T-cell (primary cell): ENCODE measurements around the gene CDC6. TPM values are rescaled to one million over a fixed set of nuclear protein-coding genes. Genes with fewer than 3 reads are reported as not detected.

Experiments
- ATAC-seq, 4 experiments: fragments of 200-7000 bp in 3 of 4; fragments of 150-1000 bp in 1 of 4; cut with Tn5 transposase; replicated peaks in 1 of 4; 1 replicate in 3 of 4; 2 replicates in 1 of 4; pipeline ENCODE4 v1.10.0; 2021; ENCODE audit warnings: moderate library complexity in 3 of 4, mild to moderate bottlenecking in 2 of 4, moderate number of reproducible peaks in 1 of 4
- CTCF ChIA-PET, 2 donors: fragments of 300-600 bp; sonication (Branson Sonifier 250); formaldehyde crosslinking; loops; one replicate each; lab custom pipeline; 2022; ENCODE audit warnings: antibody characterized with exemption in 2 of 2; lab: Charles Lee
- POLR2A ChIA-PET, 2 donors: fragments of 300-600 bp; sonication (Branson Sonifier 250); formaldehyde crosslinking; loops; one replicate each; lab custom pipeline; 2022; ENCODE audit warnings: antibody characterized with exemption in 2 of 2; lab: Charles Lee
- DNase-seq, 35 experiments: peaks; one replicate each; pipeline versions ENCODE4 v3.0.0 to v3.0.0-alpha.2; 2013 to 2023
- H3K27ac ChIP-seq: one replicate; pipeline ENCODE4 v1.5.1; 2013; ENCODE audit warnings: low read length
- H3K27me3 ChIP-seq, 2 experiments: replicated peaks in 1 of 2; 1 replicate in 1 of 2; 2 replicates in 1 of 2; pipeline versions ENCODE4 v1.6.1 to v1.7.0; 2013; ENCODE audit warnings: low read length in 1 of 2, mixed read lengths in 1 of 2; ENCODE audit not compliant: control insufficient read depth in 2 of 2, insufficient read depth in 2 of 2; ENCODE audit errors: extremely low read depth in 1 of 2
- H3K36me3 ChIP-seq, 2 donors: 1 replicate in 1 of 2; 2 replicates in 1 of 2; pipeline versions ENCODE4 v1.6.1 to v1.7.0; 2013; ENCODE audit warnings: low read length in 1 of 2; ENCODE audit not compliant: control insufficient read depth in 2 of 2, insufficient read depth in 1 of 2; ENCODE audit errors: extremely low read depth in 1 of 2
- H3K4me1 ChIP-seq, 2 experiments: 1 replicate in 1 of 2; 2 replicates in 1 of 2; pipeline versions ENCODE4 v1.6.1 to v1.7.0; 2013; ENCODE audit warnings: low read length in 2 of 2, mixed read lengths in 1 of 2; ENCODE audit not compliant: insufficient read depth in 2 of 2, control insufficient read depth in 1 of 2; ENCODE audit errors: extremely low read depth in 1 of 2
- H3K4me3 ChIP-seq, 2 donors: 1 replicate in 1 of 2; 2 replicates in 1 of 2; pipeline versions ENCODE4 v1.5.1 to v1.7.0; 2013; ENCODE audit warnings: mild to moderate bottlenecking in 2 of 2, low read length in 1 of 2, moderate library complexity in 1 of 2; ENCODE audit not compliant: control insufficient read depth in 1 of 2; ENCODE audit errors: extremely low read depth in 1 of 2
- H3K9me3 ChIP-seq: 2 replicates; pipeline ENCODE4 v1.7.0; 2013
- H3K27ac Mint-ChIP-seq, 2 donors: one replicate each; pipeline ENCODE4 v1.8.0; 2020 to 2021; ENCODE audit warnings: mild to moderate bottlenecking in 2 of 2, mixed read lengths in 2 of 2
- H3K27me3 Mint-ChIP-seq, 2 donors: one replicate each; pipeline ENCODE4 v1.8.0; 2021 to 2022; ENCODE audit warnings: mixed read lengths in 2 of 2
- H3K36me3 Mint-ChIP-seq: one replicate; pipeline ENCODE4 v1.8.0; 2021; ENCODE audit warnings: mixed read lengths
- H3K4me1 Mint-ChIP-seq, 3 donors: one replicate each; pipeline ENCODE4 v1.8.0; 2020 to 2022; ENCODE audit warnings: mixed read lengths in 3 of 3, mild to moderate bottlenecking in 1 of 3
- H3K4me3 Mint-ChIP-seq, 3 donors: one replicate each; pipeline ENCODE4 v1.8.0; 2020 to 2022; ENCODE audit warnings: mild to moderate bottlenecking in 3 of 3, mixed read lengths in 3 of 3, moderate library complexity in 3 of 3
- H3K9me3 Mint-ChIP-seq, 3 donors: one replicate each; pipeline ENCODE4 v1.8.0; 2020 to 2022; ENCODE audit warnings: mixed read lengths in 3 of 3
- WGBS: methylation state at CpG from one replicate; pipeline ENCODE4 v1.1.5; 2013; ENCODE audit warnings: missing lambda C conversion rate; ENCODE audit not compliant: insufficient coverage; 5-methylcytosine and 5-hydroxymethylcytosine counted together
- total RNA-seq, 35 experiments: library from RNA in 6 of 35; stranded (reverse) in 6 of 35; fragments of 120-200 nt in 1 of 35; gene quantifications; one replicate each; pipeline versions ENCODE4 v1.2.1 to v1.2.4 and lab custom pipeline; 2013 to 2026

CDC6 gene
- 1 to 10 TPM; 1.3 to 3.2 (median 2.1) TPM for total RNA-seq
- total RNA-seq (2013) = 0.94 TPM
- 0.46 to 122 (median 1.4) reads per million in 29 experiments for total RNA-seq (lab: John Stamatoyannopoulos, UW)

- ChIA-PET POLR2A (interaction anchor here in 1 of 2 donors (0.5 kb wide), 1 partner anchor 192 kb away, joined by 3 read pairs; no protein-coding TSS in a partner anchor), CTCF (interaction anchor here in 1 of 2 donors (0.7 to 1.2 kb wide), 5 partner anchors 19 to 276 kb away, joined by 3 to 5 read pairs (median 3); partner anchors contain the start of gene WIPF2)
- Histone ChIP-seq H3K36me3 (peaks cover 0 to 2% of the 10 kb centered on the region in 2 donors), H3K4me1 (peaks cover 3 to 20% of the 10 kb centered on the region in 2 experiments), H3K27me3 (no peaks in the 10 kb centered on the region), H3K9me3 (no peaks in the 10 kb centered on the region), H3K27ac (peak within 1 kb of the TSS; percentile 6), H3K4me3 (peak within 1 kb of the TSS; percentile 53 to 81)
- Mint-ChIP-seq H3K4me1 (peaks cover 28 to 38% (median 32%) of the 10 kb centered on the region in 3 donors), H3K27me3 (no peaks in the 10 kb centered on the region), H3K27ac (peak within 1 kb of the TSS; percentile 81 to 95), H3K36me3 (no peaks in the 10 kb centered on the region), H3K4me3 (peak within 1 kb of the TSS; percentile 94 to 99 (median 97)), H3K9me3 (no peaks in the 10 kb centered on the region)
- ATAC-seq = peak; percentile 94 to 97 (median 96)
- WGBS = under 1% methylated on average over 36 of the region's 47 CpGs
- peak; percentile 93 to 100 (median 99) for DNase-seq
Measured at GRCh38 chr17:40287494-40288369, at the start of gene CDC6. TSS of gene CDC6 (plus strand) at chr17:40287879. CDS start at chr17:40289421, 1,542 bp downstream.

- WGBS = 100% methylated on average over 1 of the region's 4 CpGs
- peaks cover 48 to 54% (median 51%) of the 10 kb centered on the region in 3 donors for H3K4me1 Mint-ChIP-seq
- no peak overlapping the region for H3K4me3 Mint-ChIP-seq
- H3K27ac ChIP-seq = no peak overlapping the region
- POLR2A ChIA-PET = no interaction called here
- H3K27me3 Mint-ChIP-seq = no peaks in the 10 kb centered on the region
- H3K9me3 ChIP-seq = no peaks in the 10 kb centered on the region
- ATAC-seq = no peak
- no peak overlapping the region for H3K4me3 ChIP-seq
- H3K36me3 ChIP-seq = peaks cover 3 to 11% of the 10 kb centered on the region in 2 donors
- CTCF ChIA-PET = interaction anchor here in 1 of 2 donors (0.5 kb wide), 1 partner anchor 45 kb away, joined by 3 read pairs; no protein-coding TSS in a partner anchor
- peaks cover 6% of the 10 kb centered on the region for H3K36me3 Mint-ChIP-seq
- no peaks in the 10 kb centered on the region for H3K9me3 Mint-ChIP-seq
- H3K27ac Mint-ChIP-seq = no peak overlapping the region
- peaks cover 0 to 5% of the 10 kb centered on the region in 2 experiments for H3K4me1 ChIP-seq
- no peak for DNase-seq
- H3K27me3 ChIP-seq = no peaks in the 10 kb centered on the region
Measured at GRCh38 chr17:40241252-40241834, 46.3 kb upstream of the CDC6 start.

GRCh38 chr17:40242774-40243173 is 44.9 kb upstream of the CDC6 start:
- Histone ChIP-seq H3K27me3 (no peaks in the 10 kb centered on the region), H3K9me3 (no peaks in the 10 kb centered on the region), H3K36me3 (peaks cover 3 to 7% of the 10 kb centered on the region in 2 donors), H3K4me1 (peaks cover 0 to 5% of the 10 kb centered on the region in 2 experiments), H3K27ac (no peak overlapping the region), H3K4me3 (no peak overlapping the region)
- no peak for ATAC-seq
- H3K4me1 Mint-ChIP-seq = peaks cover 48 to 57% (median 51%) of the 10 kb centered on the region in 3 donors
- H3K4me3 Mint-ChIP-seq = no peak overlapping the region
- H3K27ac Mint-ChIP-seq = peak overlapping the region in 1 of 2 donors; percentile 16
- DNase-seq = no peak
- WGBS = 100% methylated on average over 1 of the region's 3 CpGs
- ChIA-PET POLR2A (interaction anchor here (0.6 to 1.1 kb wide), 3 partner anchors 17 to 359 kb away, joined by 3 to 4 read pairs (median 3); no protein-coding TSS in a partner anchor), CTCF (interaction anchor here in 1 of 2 donors (0.8 kb wide), 1 partner anchor 271 kb away, joined by 3 read pairs; no protein-coding TSS in a partner anchor)
- H3K36me3 Mint-ChIP-seq = peaks cover 6% of the 10 kb centered on the region
- H3K9me3 Mint-ChIP-seq = no peaks in the 10 kb centered on the region
- H3K27me3 Mint-ChIP-seq = no peaks in the 10 kb centered on the region

GRCh38 chr17:40243761-40244160 is 43.9 kb upstream of the CDC6 start:
- ATAC-seq (no peak), DNase-seq (no peak)
- no peaks in the 10 kb centered on the region for H3K27me3 ChIP-seq
- peaks cover 53 to 62% (median 57%) of the 10 kb centered on the region in 3 donors for H3K4me1 Mint-ChIP-seq
- H3K27me3 Mint-ChIP-seq = no peaks in the 10 kb centered on the region
- peaks cover 3 to 7% of the 10 kb centered on the region in 2 donors for H3K36me3 ChIP-seq
- peaks cover 6% of the 10 kb centered on the region for H3K36me3 Mint-ChIP-seq
- no peak overlapping the region for H3K27ac ChIP-seq
- peaks cover 0 to 5% of the 10 kb centered on the region in 2 experiments for H3K4me1 ChIP-seq
- H3K4me3 Mint-ChIP-seq = no peak overlapping the region
- H3K9me3 ChIP-seq = no peaks in the 10 kb centered on the region
- CTCF ChIA-PET = no interaction called here
- peak overlapping the region in 1 of 2 donors; percentile 25 for H3K27ac Mint-ChIP-seq
- POLR2A ChIA-PET = interaction anchor here in 1 of 2 donors (1.1 kb wide), 1 partner anchor 18 kb away, joined by 3 read pairs; no protein-coding TSS in a partner anchor
- H3K9me3 Mint-ChIP-seq = no peaks in the 10 kb centered on the region
- WGBS = no CpG with 5 or more reads among the region's 3 CpGs
- H3K4me3 ChIP-seq = no peak overlapping the region

GRCh38 chr17:40244255-40244654 is 43.4 kb upstream of the CDC6 start:
- ATAC-seq (no peak), DNase-seq (no peak)
- Histone ChIP-seq H3K4me1 (peaks cover 0 to 5% of the 10 kb centered on the region in 2 experiments), H3K4me3 (no peak overlapping the region), H3K27ac (no peak overlapping the region), H3K9me3 (no peaks in the 10 kb centered on the region), H3K36me3 (peaks cover 3 to 7% of the 10 kb centered on the region in 2 donors), H3K27me3 (no peaks in the 10 kb centered on the region)
- Mint-ChIP-seq H3K36me3 (peaks cover 6% of the 10 kb centered on the region), H3K4me3 (no peak overlapping the region), H3K27me3 (no peaks in the 10 kb centered on the region), H3K27ac (peak overlapping the region in 1 of 2 donors; percentile 25), H3K4me1 (peaks cover 57 to 67% (median 61%) of the 10 kb centered on the region in 3 donors), H3K9me3 (no peaks in the 10 kb centered on the region)
- ChIA-PET CTCF (no interaction called here), POLR2A (interaction anchor here in 1 of 2 donors (0.6 kb wide), 2 partner anchors 18 to 22 kb away, joined by 3 read pairs; no protein-coding TSS in a partner anchor)
- no CpG with 5 or more reads among the region's 4 CpGs for WGBS
